RWPE1 (cell line): Measurements from ENCODE around the gene LRRN4CL.

Experiments used
- CTCF ChIA-PET: fragments of 350-600 bp; sonication (Branson Sonifier 250); formaldehyde crosslinking; extraction: SDS; loops from one replicate; lab custom pipeline; 2021; lab: Yijun Ruan, JAX
- POLR2A ChIA-PET: fragments of 400-600 bp; formaldehyde crosslinking; extraction: SDS; loops from one replicate; lab custom pipeline; 2020; ENCODE audit warnings: antibody characterized with exemption; ENCODE audit not compliant: low non-redundant PET; lab: Yijun Ruan, JAX
- DNase-seq: peaks from one replicate; pipeline ENCODE4 v3.0.0; 2012; ENCODE audit warnings: low spot score
- H3K27ac ChIP-seq: fragments of 450-650 bp; 2 replicates; pipeline ENCODE4 v1.5.1; 2017
- CTCF ChIP-seq: fragments of 450-650 bp; conservative IDR thresholded peaks from 2 replicates; pipeline ENCODE4 v1.5.1; 2017; ENCODE audit warnings: low read depth, mild to moderate bottlenecking

The LRRN4CL gene

GRCh38 chr11:62671236-62671607 is 18.1 kb downstream of the LRRN4CL start:
- H3K27ac ChIP-seq, result peak overlapping the region; percentile 94
- DNase-seq, result no peak
- ChIA-PET POLR2A (interaction anchor here (0.9 to 1.5 kb wide), 2 partner anchors 49 to 97 kb away, joined by 4 to 7 read pairs; partner anchors contain the start of genes B3GAT3 and EEF1G), CTCF (interaction anchor here (0.6 kb wide), 1 partner anchor 529 kb away, joined by 4 read pairs; no protein-coding TSS in a partner anchor)
- TF ChIP-seq CTCF, result no peak

- POLR2A ChIA-PET, result interaction anchor here (0.7 to 0.8 kb wide), 2 partner anchors 15 to 96 kb away, joined by 3 to 4 read pairs; partner anchors contain the start of gene EEF1G
- DNase-seq, result no peak
- no peak for TF ChIP-seq CTCF
- CTCF ChIA-PET, result interaction anchor here (0.6 kb wide), 2 partner anchors 24 to 75 kb away, joined by 4 to 6 read pairs; no protein-coding TSS in a partner anchor
- H3K27ac ChIP-seq, result peak overlapping the region; percentile 94
These were observed 19.7 kb downstream of the LRRN4CL start for GRCh38 chr11:62669420-62670161.

- ChIA-PET CTCF (interaction anchor here (0.6 to 0.7 kb wide), 2 partner anchors 54 to 243 kb away, joined by 3 to 4 read pairs; no protein-coding TSS in a partner anchor), POLR2A (no interaction called here)
- peak overlapping the region; percentile 94 for H3K27ac ChIP-seq
- DNase-seq, result no peak
- no peak for TF ChIP-seq CTCF
These were observed 21.9 kb downstream of the LRRN4CL start for GRCh38 chr11:62667460-62667859.

- no peak for DNase-seq
- ChIA-PET CTCF (interaction anchor here (0.7 kb wide), 2 partner anchors 42 to 242 kb away, joined by 3 to 4 read pairs; no protein-coding TSS in a partner anchor), POLR2A (interaction anchor here (2.1 kb wide), 1 partner anchor 75 kb away, joined by 16 read pairs; the partner anchor contains the start of gene TUT1)
- H3K27ac ChIP-seq, result peak overlapping the region; percentile 90
- no peak for TF ChIP-seq CTCF
These were observed 22.9 kb downstream of the LRRN4CL start for GRCh38 chr11:62666259-62666926.

- ChIA-PET CTCF (interaction anchor here (0.9 kb wide), 1 partner anchor 73 kb away, joined by 4 read pairs; no protein-coding TSS in a partner anchor), POLR2A (interaction anchor here (0.8 to 2.1 kb wide), 10 partner anchors 9 to 88 kb away, joined by 3 to 16 read pairs (median 8); partner anchors contain the start of genes B3GAT3, HNRNPUL2, INTS5 and MTA2)
- peak overlapping the region; percentile 90 for H3K27ac ChIP-seq
- DNase-seq, result peak; percentile 46
- no peak for TF ChIP-seq CTCF
These were observed 23.6 kb downstream of the LRRN4CL start for GRCh38 chr11:62665599-62666258.
